Hematopoietic multipotent progenitor cell treated with erythropoietin and hydrocortisone succinate and interleukin-3 and kit ligand, for 8 days (in vitro differentiated cells): ENCODE measurements around the gene CA5A.
"Not testable (repeated sequence)": the region's sequence is repeated elsewhere in the genome, so short reads cannot be mapped to it uniquely, and the experiment has no call there.

Source experiments
- DNase-seq: peaks from one replicate; pipeline ENCODE4 v3.0.0-alpha.2; 2015

Gene CA5A

GRCh38 chr16:87863327-87863635 lies 73.0 kb downstream of the CA5A start:
- peak; percentile 30 for DNase-seq

- DNase-seq = not testable (repeated sequence)
Observed at GRCh38 chr16:87862597-87863326, 73.6 kb downstream of the CA5A start.

GRCh38 chr16:87861300-87862099 lies 74.8 kb downstream of the CA5A start:
- not testable (repeated sequence) for DNase-seq

GRCh38 chr16:87860553-87861299 lies 75.6 kb downstream of the CA5A start:
- peak; percentile 63 for DNase-seq

- DNase-seq = peak; percentile 97
Observed at GRCh38 chr16:87858151-87858993, 78.0 kb downstream of the CA5A start.

GRCh38 chr16:87856791-87857228 lies 79.5 kb downstream of the CA5A start:
- DNase-seq = no peak

- DNase-seq = peak; percentile 45
Observed at GRCh38 chr16:87855852-87856715, 80.2 kb downstream of the CA5A start.

- DNase-seq = no peak
Observed at GRCh38 chr16:87854907-87855683, 81.2 kb downstream of the CA5A start.

- peak; percentile 96 for DNase-seq
Observed at GRCh38 chr16:87854053-87854906, 82.0 kb downstream of the CA5A start.

- DNase-seq = peak; percentile 96
Observed at GRCh38 chr16:87853411-87854052, 82.8 kb downstream of the CA5A start.

- DNase-seq = no peak
Observed at GRCh38 chr16:87851601-87852000, 84.7 kb downstream of the CA5A start.

GRCh38 chr16:87851141-87851587 lies 85.2 kb downstream of the CA5A start:
- no peak for DNase-seq

- peak; percentile 67 for DNase-seq
Observed at GRCh38 chr16:87850009-87851006, 86.0 kb downstream of the CA5A start.

- no peak for DNase-seq
Observed at GRCh38 chr16:87849419-87850008, 86.8 kb downstream of the CA5A start.

- no peak for DNase-seq
Observed at GRCh38 chr16:87848676-87849345, 87.5 kb downstream of the CA5A start.

GRCh38 chr16:87847785-87848675 lies 88.3 kb downstream of the CA5A start:
- DNase-seq = no peak
